LNCAP (cell line): ENCODE data around the gene NUDCD2.

Source experiments
- TF ChIP-seq, protein P1 (sequence below): fragments of 450-650 bp; IDR thresholded peaks from 2 replicates; pipeline ENCODE4 v1.5.1; 2017; ENCODE audit warnings: mild to moderate bottlenecking

Gene NUDCD2

DNA sequence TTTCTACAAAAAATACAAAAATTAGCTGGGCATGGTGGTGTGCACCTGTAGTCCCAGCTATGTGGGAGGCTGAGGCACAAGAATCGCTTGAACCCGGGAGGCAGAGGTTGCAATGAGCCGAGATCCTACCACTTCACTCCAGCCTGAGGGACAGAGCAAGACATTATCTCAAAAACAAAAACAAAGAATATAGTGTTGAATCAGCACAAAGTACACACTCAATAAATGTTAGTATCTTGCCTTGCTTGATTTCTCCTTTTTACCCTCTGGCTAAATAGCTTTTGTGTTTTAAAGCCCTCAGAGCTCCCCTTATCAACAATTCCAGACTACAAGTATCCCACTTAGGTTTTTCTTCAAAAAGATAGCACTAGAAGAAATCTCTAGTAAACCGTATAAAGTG lies 60.0 kb downstream of the NUDCD2 start:
- TF ChIP-seq, protein P1, sequence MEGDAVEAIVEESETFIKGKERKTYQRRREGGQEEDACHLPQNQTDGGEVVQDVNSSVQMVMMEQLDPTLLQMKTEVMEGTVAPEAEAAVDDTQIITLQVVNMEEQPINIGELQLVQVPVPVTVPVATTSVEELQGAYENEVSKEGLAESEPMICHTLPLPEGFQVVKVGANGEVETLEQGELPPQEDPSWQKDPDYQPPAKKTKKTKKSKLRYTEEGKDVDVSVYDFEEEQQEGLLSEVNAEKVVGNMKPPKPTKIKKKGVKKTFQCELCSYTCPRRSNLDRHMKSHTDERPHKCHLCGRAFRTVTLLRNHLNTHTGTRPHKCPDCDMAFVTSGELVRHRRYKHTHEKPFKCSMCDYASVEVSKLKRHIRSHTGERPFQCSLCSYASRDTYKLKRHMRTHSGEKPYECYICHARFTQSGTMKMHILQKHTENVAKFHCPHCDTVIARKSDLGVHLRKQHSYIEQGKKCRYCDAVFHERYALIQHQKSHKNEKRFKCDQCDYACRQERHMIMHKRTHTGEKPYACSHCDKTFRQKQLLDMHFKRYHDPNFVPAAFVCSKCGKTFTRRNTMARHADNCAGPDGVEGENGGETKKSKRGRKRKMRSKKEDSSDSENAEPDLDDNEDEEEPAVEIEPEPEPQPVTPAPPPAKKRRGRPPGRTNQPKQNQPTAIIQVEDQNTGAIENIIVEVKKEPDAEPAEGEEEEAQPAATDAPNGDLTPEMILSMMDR, result no peak

DNA sequence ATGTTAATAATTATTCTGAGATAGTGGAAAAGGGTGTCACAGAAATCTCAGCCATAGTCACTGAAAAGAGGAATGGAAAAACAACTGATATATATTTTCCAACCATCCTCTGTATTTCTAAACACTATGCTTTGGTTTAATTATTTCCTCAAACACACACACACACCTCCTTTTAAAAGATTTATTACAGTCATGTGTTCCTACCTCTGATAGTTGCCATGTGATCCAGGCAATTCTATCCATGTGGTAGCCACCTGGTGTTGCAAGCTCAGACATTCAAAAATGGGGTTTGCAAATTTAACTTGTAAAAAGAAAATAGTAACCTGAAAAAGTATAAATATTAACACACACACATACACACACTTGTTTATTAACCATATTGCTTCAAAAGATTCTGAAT lies 62.5 kb downstream of the NUDCD2 start:
- TF ChIP-seq, protein P1, result no peak
